IPS DF 4.7 (cell line): Measurements from ENCODE around the gene SLC29A4.

Experiments used
- DNase-seq: peaks from one replicate; pipeline ENCODE4 v3.0.0-alpha.2; 2013; ENCODE audit warnings: low spot score; ENCODE audit errors: extremely low read depth

The SLC29A4 gene

DNA sequence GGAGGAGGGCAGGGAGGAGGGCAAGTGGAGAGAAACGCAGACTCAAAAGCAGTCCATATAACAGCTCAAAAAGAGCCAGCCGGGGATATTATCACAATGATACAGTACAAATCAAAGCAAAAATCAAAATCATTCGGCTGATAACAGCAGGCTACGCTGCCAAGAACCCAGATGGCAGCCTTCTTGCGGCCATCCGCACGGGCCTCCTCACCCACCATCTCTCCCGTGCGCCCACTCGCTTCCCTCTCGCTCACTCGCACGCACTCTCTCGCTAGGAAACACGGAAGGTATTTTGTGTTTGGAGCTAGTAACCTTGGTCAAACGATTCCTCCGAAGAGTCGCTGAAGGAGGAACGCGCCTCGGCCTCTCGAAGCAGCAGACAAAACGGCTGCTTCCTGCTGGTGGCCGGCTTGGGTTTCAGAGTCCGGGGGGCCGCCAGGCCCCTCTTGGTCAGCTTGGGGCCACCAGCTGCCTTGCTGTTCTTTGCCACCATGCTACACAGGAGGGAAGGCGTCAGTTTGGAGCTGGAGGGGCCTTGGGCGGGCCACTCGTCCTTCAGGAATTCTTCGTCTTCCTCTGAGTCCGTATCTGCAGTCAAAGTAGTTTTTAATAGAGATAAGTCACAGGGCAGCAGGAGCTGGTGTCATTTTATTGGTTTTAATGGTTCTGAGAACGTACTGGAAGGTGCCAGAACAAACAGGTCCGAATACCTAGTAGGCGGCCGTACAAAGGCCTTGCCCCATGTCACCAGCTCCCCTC, 68.9 kb downstream of the SLC29A4 start:
- DNase-seq, result no peak

DNA sequence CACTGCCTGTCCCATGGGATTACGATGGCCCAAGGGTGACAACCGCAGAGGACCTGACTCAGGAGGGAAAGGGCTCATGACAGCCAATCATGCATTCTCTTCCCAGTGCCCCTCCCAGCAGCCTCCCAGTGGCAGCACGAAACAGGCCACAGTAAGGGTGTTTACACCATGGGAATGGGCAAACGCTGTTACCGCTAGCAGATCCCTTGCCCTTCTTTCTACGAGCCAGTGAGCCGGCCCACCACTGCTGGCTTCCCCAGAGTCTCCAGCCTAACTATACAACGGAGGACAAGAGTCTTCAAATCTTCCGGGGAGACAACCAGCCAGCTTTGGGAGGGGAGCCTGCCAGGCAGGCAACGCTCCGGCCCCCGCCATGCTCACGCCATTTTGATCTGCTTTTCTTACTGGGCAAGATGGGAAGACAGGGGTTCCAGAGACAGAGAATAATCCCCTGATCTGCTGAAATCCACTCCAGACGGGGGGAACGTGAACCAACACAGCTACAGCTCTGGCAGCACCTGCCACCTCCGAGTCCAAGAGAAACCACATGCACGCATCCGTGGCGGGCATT, 69.8 kb downstream of the SLC29A4 start:
- no peak for DNase-seq

DNA sequence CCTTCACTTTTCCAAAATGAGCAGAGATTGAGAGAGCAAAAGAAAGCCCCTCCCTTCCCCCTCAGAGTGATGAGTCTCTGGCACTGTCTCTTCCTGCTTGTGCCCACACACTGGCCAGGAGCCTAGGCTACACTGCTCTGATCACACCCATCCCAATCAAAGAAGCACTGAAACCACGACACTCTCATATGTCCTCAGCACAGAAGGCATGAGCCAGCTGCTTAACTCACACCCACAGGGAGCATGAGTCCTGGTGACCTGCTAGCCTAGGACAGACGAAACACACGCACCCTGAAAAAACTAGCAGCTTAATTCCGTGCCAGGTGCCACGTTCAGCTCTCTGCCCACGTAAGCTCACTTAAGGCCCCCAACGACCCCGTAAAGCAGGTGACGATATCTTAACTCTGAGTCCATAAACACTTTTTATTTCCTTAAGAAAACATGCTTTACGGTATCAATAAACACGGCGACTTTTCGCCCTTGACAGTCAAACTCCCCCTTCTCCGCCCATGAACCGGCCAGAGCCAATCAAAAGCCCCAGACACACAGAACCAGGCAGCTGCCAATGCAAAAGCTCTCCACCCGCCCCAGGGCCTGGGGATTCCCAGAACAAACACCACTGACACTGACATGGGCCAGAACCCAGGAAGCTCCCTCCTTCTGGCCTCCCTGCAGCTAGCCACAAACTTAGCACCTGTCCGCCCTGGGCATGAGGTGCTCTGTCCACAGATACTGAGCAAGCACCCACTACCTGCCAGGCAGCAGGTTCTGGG, 71.9 kb downstream of the SLC29A4 start:
- no peak for DNase-seq
